ENCODE measurements around the gene DLEC1. TPM values are rescaled to one million over a fixed set of nuclear protein-coding genes. Genes with fewer than 3 reads are reported as not detected.

DLEC1 gene
- total and polyA plus RNA-seq, 2 experiments from 2014 or later: 0.31 to 0.66 TPM

DNA sequence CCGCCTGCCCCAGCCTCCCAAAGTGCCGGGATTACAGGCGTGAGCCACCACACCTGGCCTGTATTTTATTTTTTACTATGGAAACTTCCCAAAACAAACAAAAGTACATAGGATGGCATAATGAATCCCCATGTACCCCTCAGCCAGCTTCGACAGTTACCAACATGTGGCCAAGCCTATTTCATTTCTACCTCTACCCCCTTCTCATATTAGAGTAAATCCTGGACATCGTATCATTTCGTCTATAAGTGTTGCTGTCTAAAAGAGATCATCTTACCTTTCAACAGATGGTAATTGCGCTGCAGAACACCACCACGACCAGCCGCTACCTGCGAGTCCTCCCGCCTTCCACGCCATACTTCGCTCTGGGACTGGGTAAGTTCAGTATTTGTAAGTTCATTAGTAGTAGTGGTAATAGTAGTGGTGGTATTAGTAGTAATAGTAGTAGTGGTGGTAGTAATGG, 44.9 kb downstream of the DLEC1 start:
- Mint-ChIP-seq H3K36me3 (ENCODE audit: low read depth) (peaks cover 25% of the 10 kb centered on the region), H3K4me1 (no peaks in the 10 kb centered on the region), H3K27me3 (ENCODE audit: insufficient read depth, low read depth, poor library complexity) (peaks cover 29% of the 10 kb centered on the region), H3K27ac (no peak overlapping the region), H3K4me3 (no peak overlapping the region; the same call in 2 of the 3 replicates), H3K9me3 (peaks cover 41% of the 10 kb centered on the region)
- no peak overlapping the region for H3K4me2 ChIP-seq
- H3K27ac ChIP-seq (ENCODE audit: low read depth): no peak overlapping the region
- no peak overlapping the region for H2AFZ ChIP-seq
- no peaks in the 10 kb centered on the region for H3K79me2 ChIP-seq (replicated peaks; ENCODE audit: insufficient read depth)
- no peaks in the 10 kb centered on the region for H4K20me1 ChIP-seq (replicated peaks; ENCODE audit: insufficient read depth)
- H3K36me3 ChIP-seq (ENCODE audit: insufficient read depth): no peaks in the 10 kb centered on the region
- H3K4me3 ChIP-seq: no peak overlapping the region
- TF ChIP-seq, protein P1, sequence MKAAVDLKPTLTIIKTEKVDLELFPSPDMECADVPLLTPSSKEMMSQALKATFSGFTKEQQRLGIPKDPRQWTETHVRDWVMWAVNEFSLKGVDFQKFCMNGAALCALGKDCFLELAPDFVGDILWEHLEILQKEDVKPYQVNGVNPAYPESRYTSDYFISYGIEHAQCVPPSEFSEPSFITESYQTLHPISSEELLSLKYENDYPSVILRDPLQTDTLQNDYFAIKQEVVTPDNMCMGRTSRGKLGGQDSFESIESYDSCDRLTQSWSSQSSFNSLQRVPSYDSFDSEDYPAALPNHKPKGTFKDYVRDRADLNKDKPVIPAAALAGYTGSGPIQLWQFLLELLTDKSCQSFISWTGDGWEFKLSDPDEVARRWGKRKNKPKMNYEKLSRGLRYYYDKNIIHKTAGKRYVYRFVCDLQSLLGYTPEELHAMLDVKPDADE (IDR thresholded peaks at IDR 0.05): no peak
- no peak for TF ChIP-seq ZNF114 (CRISPR knock-in tag; IDR thresholded peaks at IDR 0.05)
- TF ChIP-seq, protein P2, sequence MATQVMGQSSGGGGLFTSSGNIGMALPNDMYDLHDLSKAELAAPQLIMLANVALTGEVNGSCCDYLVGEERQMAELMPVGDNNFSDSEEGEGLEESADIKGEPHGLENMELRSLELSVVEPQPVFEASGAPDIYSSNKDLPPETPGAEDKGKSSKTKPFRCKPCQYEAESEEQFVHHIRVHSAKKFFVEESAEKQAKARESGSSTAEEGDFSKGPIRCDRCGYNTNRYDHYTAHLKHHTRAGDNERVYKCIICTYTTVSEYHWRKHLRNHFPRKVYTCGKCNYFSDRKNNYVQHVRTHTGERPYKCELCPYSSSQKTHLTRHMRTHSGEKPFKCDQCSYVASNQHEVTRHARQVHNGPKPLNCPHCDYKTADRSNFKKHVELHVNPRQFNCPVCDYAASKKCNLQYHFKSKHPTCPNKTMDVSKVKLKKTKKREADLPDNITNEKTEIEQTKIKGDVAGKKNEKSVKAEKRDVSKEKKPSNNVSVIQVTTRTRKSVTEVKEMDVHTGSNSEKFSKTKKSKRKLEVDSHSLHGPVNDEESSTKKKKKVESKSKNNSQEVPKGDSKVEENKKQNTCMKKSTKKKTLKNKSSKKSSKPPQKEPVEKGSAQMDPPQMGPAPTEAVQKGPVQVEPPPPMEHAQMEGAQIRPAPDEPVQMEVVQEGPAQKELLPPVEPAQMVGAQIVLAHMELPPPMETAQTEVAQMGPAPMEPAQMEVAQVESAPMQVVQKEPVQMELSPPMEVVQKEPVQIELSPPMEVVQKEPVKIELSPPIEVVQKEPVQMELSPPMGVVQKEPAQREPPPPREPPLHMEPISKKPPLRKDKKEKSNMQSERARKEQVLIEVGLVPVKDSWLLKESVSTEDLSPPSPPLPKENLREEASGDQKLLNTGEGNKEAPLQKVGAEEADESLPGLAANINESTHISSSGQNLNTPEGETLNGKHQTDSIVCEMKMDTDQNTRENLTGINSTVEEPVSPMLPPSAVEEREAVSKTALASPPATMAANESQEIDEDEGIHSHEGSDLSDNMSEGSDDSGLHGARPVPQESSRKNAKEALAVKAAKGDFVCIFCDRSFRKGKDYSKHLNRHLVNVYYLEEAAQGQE (IDR thresholded peaks at IDR 0.05; ENCODE audit: unreplicated experiment): no peak
- TF ChIP-seq CREB1 (CRISPR knock-in tag; IDR thresholded peaks at IDR 0.05; ENCODE audit: low read depth): no peak
- TF ChIP-seq, protein P3, sequence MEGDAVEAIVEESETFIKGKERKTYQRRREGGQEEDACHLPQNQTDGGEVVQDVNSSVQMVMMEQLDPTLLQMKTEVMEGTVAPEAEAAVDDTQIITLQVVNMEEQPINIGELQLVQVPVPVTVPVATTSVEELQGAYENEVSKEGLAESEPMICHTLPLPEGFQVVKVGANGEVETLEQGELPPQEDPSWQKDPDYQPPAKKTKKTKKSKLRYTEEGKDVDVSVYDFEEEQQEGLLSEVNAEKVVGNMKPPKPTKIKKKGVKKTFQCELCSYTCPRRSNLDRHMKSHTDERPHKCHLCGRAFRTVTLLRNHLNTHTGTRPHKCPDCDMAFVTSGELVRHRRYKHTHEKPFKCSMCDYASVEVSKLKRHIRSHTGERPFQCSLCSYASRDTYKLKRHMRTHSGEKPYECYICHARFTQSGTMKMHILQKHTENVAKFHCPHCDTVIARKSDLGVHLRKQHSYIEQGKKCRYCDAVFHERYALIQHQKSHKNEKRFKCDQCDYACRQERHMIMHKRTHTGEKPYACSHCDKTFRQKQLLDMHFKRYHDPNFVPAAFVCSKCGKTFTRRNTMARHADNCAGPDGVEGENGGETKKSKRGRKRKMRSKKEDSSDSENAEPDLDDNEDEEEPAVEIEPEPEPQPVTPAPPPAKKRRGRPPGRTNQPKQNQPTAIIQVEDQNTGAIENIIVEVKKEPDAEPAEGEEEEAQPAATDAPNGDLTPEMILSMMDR (conservative IDR thresholded peaks at IDR 0.05; ENCODE audit: low read depth in 2 of 2): no peak
- H3K4me1 ChIP-seq (ENCODE audit: insufficient read depth): no peaks in the 10 kb centered on the region
- DNase-seq (ENCODE audit: low spot score) (no peak), ATAC-seq (no peak)
- H3K27me3 ChIP-seq (ENCODE audit: insufficient read depth): no peaks in the 10 kb centered on the region
- no peaks in the 10 kb centered on the region for H3K9me2 ChIP-seq (ENCODE audit: insufficient read depth)
- H3F3A ChIP-seq (replicated peaks; ENCODE audit: low read depth): 0 out of 2 replicates have a peak, but pooled peaks cover 4% of the 10 kb centered on the region

DNA sequence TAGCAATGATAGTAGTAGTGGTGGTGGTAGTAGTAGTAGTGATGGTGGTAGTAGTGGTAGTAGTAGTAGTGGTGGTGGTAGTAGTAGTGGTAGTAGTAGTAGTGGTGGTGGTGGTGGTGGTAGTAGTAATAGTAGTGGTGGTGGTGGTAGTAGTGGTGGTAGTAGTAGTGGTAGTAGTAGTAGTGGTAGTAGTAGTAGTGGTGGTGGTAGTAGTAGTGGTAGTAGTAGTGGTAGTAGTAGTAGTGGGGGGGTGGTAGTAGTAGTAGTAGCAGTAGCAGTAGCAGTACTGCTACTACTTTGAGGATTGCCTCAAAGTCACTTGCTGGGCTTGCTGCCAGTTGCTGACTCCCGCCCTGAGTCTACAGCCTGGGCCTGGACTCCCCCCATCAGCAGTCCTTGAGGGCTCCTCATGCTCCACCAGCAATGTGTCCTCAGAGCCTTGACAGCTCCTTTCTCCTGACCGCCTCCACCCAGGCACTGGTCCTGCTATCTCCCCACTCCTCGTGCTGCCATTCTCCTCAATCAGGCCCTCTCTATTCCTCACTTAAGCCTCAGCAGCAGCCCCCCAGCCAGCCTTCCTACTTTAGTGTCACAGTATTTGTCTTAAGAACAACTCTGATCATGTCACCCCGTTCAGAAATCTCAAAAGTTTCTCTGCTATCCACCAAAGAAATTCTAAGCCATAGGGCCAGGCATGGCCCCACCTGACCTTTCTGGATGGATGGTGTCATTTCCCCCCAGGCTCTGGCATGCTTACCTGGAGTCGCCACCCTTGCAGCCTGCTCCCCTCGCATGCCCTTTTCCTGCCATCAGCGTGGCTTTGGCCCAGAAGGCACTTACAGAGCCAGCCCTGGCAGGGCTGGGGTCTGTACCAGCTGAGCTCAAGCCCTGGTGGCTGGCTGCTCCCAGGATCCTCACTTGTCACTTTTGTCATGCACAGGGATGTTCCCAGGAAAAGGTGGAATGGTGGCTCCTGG, 45.6 kb downstream of the DLEC1 start:
- no peak overlapping the region; the same call in 2 of the 3 replicates for H3K4me3 Mint-ChIP-seq
- H3F3A ChIP-seq (replicated peaks; ENCODE audit: low read depth): 0 out of 2 replicates have a peak, but pooled peaks cover 4% of the 10 kb centered on the region
- H3K79me2 ChIP-seq (replicated peaks; ENCODE audit: insufficient read depth): no peaks in the 10 kb centered on the region
- DNase-seq (ENCODE audit: low spot score) (no peak), ATAC-seq (peak; percentile 62)
- H3K27me3 ChIP-seq (ENCODE audit: insufficient read depth): no peaks in the 10 kb centered on the region
- H3K4me1 Mint-ChIP-seq: no peaks in the 10 kb centered on the region
- no peak overlapping the region for H3K27ac ChIP-seq (ENCODE audit: low read depth)
- no peak overlapping the region for H2AFZ ChIP-seq
- peaks cover 25% of the 10 kb centered on the region for H3K36me3 Mint-ChIP-seq (ENCODE audit: low read depth)
- H3K27me3 Mint-ChIP-seq (ENCODE audit: insufficient read depth, low read depth, poor library complexity): peaks cover 29% of the 10 kb centered on the region
- H3K27ac Mint-ChIP-seq: no peak overlapping the region
- H3K36me3 ChIP-seq (ENCODE audit: insufficient read depth): no peaks in the 10 kb centered on the region
- H3K4me3 ChIP-seq: no peak overlapping the region
- no peaks in the 10 kb centered on the region for H3K4me1 ChIP-seq (ENCODE audit: insufficient read depth)
- H3K9me3 Mint-ChIP-seq: peaks cover 38% of the 10 kb centered on the region
- no peaks in the 10 kb centered on the region for H3K9me2 ChIP-seq (ENCODE audit: insufficient read depth)
- H4K20me1 ChIP-seq (replicated peaks; ENCODE audit: insufficient read depth): no peaks in the 10 kb centered on the region
- H3K4me2 ChIP-seq: no peak overlapping the region
- TF ChIP-seq EZH2phosphoT487 (IDR thresholded peaks at IDR 0.05; ENCODE audit: unreplicated experiment): no peak
- TF ChIP-seq, protein P1 (IDR thresholded peaks at IDR 0.05): no peak
- TF ChIP-seq ZNF114 (CRISPR knock-in tag; IDR thresholded peaks at IDR 0.05): peak; percentile 82

Data from GM23338 (cell line).